Activated T-cell treated with anti-CD3 and anti-CD28 coated beads, Interleukin-2, amount 50 U/mL, for 72 hours (primary cell): Measurements from ENCODE around the gene INTS15. TPM values are rescaled to one million over a fixed set of nuclear protein-coding genes. Genes with fewer than 3 reads are reported as not detected.
A peak's percentile ranks its signal among the peaks of the same experiment; 100 is the strongest.

Experiments used
- ATAC-seq, 2 donors: fragments of 150-1000 bp; cut with Tn5 transposase; replicated peaks in 1 of 2; 2 replicates each; pipeline ENCODE4 v1.10.0; 2021; ENCODE audit warnings: moderate library complexity in 2 of 2, mild to moderate bottlenecking in 1 of 2
- DNase-seq, 2 donors: peaks; one replicate each; pipeline ENCODE4 v3.0.0; 2021 to 2022; ENCODE audit warnings: mixed read lengths in 1 of 2
- H3K27ac Mint-ChIP-seq: one replicate; pipeline ENCODE4 v1.8.0; 2022; ENCODE audit warnings: mild to moderate bottlenecking, moderate library complexity, mixed read lengths
- H3K27me3 Mint-ChIP-seq: one replicate; pipeline ENCODE4 v1.8.0; 2022; ENCODE audit warnings: low read depth, mixed read lengths
- H3K36me3 Mint-ChIP-seq, 2 donors: one replicate each; pipeline ENCODE4 v1.8.0; 2022; ENCODE audit warnings: mixed read lengths in 2 of 2, mild to moderate bottlenecking in 1 of 2; ENCODE audit not compliant: insufficient read depth in 2 of 2
- H3K4me1 Mint-ChIP-seq: one replicate; pipeline ENCODE4 v1.8.0; 2022; ENCODE audit warnings: low read depth, mixed read lengths
- H3K4me3 Mint-ChIP-seq, 2 donors: one replicate each; pipeline ENCODE4 v1.8.0; 2022; ENCODE audit warnings: mild to moderate bottlenecking in 2 of 2, mixed read lengths in 2 of 2, moderate library complexity in 2 of 2
- H3K9me3 Mint-ChIP-seq, 2 donors: one replicate each; pipeline ENCODE4 v1.8.0; 2022; ENCODE audit warnings: mixed read lengths in 2 of 2
- total RNA-seq, 2 donors: library from RNA; stranded (reverse); gene quantifications; one replicate each; pipeline ENCODE4 v1.2.3, GENCODE V29; 2022

Gene INTS15
- total RNA-seq, 2 donors from 2014 or later, result 32.5 to 33.4 TPM

DNA sequence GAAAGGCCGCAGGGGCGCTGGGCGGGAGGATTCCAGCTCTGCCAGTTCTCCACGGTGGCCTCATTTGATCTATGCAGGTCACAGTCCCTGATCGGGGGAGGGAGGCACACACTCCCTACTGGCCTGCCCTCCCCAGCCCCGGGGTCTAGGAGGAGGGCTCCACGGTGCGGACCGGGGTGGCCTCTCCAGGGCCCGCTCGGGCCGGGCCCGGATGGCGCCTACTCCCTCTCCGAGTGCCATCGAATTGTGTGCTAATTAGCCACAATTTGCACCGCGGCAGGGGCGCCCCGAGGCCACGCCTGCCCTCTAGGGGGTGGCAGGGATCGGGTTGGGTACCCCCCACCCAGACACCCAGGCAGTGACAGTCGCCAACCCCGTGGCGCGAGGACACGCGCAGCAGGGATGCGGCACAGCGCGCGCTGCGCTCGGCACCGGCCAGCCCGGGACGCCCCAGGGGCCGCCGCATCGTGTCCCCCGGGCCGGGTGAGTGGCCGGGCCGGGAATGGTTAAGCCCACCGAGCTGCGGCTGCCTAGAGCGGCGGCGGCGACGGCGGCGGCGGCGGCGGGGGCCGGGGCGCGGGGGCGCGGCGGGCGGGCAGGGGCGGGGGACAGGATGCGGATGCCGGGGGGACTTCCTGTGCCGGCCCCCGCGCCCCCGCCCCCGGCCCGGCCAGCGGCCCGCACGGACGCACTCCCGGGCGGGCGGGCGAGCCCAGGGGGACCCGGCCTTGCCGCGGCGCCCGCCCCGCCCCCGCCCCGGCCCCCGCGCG is 25.3 kb downstream of the INTS15 start, which contains the start of gene ZNF853:
Gene ZNF853 (plus strand): TSS at position 658 of the 770 bp plus-strand sequence. CDS start 565 bp downstream, outside the sequence.
- ATAC-seq (peak; percentile 55 to 67), DNase-seq (peak; percentile 17 to 24)
- Mint-ChIP-seq H3K4me1 (peaks cover 15% of the 10 kb centered on the region), H3K9me3 (no peaks in the 10 kb centered on the region), H3K36me3 (no peaks in the 10 kb centered on the region), H3K27me3 (peaks cover 6% of the 10 kb centered on the region), H3K27ac (peak within 1 kb of the TSS; percentile 92), H3K4me3 (peak within 1 kb of the TSS; percentile 80 to 82)

DNA sequence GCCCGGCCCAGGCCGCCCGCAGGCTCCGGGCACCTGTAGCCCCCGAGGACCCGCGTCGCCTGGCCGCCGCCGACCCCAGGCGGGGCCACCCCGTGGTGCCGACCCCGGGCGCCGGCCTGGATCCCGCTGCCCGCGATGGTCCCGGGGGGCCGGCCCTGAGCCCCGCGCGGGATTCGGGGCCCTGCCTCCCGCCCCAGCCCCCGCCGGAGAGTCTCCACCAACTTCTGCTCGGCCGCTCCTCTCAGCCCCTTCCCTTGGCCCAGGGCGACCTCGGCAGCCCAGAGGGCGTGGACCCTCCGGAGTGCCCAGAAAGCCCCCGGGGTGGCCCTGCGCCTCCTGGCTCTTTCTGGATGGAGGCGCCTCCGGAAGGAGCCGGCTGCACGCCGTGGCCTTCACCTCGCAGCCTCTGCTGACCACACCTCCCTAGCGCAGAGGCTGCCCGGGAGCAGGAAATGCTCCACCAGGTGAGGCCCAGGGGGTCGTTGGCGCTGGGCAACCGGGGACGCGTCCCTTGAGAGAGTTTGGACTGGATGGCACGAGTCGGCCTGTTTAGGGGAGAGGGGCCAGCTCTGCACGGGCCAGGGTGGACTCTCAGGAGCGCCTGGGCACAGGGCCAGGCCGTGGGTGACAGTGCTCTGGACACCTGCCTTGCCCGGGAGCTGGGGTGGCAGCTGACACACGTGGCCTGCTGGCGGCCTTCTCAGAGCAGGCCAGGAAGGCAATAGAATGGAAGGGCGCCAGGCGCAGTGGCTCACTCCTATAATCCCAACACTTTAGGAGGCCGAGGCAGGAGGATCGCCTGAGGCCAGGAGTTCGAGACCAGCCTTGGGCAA is 26.1 kb downstream of the INTS15 start:
- DNase-seq (no peak), ATAC-seq (peak; percentile 23 to 36)
- peaks cover 21% of the 10 kb centered on the region for H3K4me1 Mint-ChIP-seq
- peak overlapping the region; percentile 71 to 72 for H3K4me3 Mint-ChIP-seq
- no peaks in the 10 kb centered on the region for H3K9me3 Mint-ChIP-seq
- peaks cover 6% of the 10 kb centered on the region for H3K27me3 Mint-ChIP-seq
- H3K27ac Mint-ChIP-seq, result no peak overlapping the region
- H3K36me3 Mint-ChIP-seq, result no peaks in the 10 kb centered on the region

- no peak for DNase-seq
- H3K9me3 Mint-ChIP-seq, result no peaks in the 10 kb centered on the region
- peak overlapping the region in 1 of 2 donors; percentile 55 for H3K4me3 Mint-ChIP-seq
- no peak for ATAC-seq
- H3K4me1 Mint-ChIP-seq, result peaks cover 29% of the 10 kb centered on the region
- H3K36me3 Mint-ChIP-seq, result peaks cover 0 to 2% of the 10 kb centered on the region in 2 donors
- H3K27ac Mint-ChIP-seq, result no peak overlapping the region
- peaks cover 6% of the 10 kb centered on the region for H3K27me3 Mint-ChIP-seq
Observed at GRCh38 chr7:6616854-6617643, 27.2 kb downstream of the INTS15 start.

- peaks cover 31% of the 10 kb centered on the region for H3K4me1 Mint-ChIP-seq
- no peak for ATAC-seq
- peaks cover 6% of the 10 kb centered on the region for H3K27me3 Mint-ChIP-seq
- no peak for DNase-seq
- H3K27ac Mint-ChIP-seq, result no peak overlapping the region
- peaks cover 0 to 2% of the 10 kb centered on the region in 2 donors for H3K36me3 Mint-ChIP-seq
- H3K9me3 Mint-ChIP-seq, result no peaks in the 10 kb centered on the region
- H3K4me3 Mint-ChIP-seq, result no peak overlapping the region
Observed at GRCh38 chr7:6618621-6619020, 28.8 kb downstream of the INTS15 start.

DNA sequence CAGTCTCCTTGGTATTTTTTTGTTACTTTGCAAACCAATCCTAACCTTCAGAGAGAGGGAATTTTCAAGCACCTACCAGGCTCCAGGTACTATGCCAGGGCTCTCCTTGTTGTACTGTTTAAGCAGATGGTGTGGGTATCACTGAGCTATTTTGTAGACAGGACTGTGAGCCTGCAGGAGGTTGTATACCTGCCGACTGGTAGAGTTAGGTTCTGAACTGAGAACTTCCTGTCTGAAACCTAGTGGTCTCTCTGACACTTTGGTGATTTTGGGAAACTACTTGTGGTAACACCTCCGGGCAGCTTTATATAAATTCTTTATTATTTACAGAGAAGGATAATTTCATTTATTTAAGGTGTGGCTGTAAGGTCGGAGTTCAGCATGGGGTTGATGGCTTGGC is 30.1 kb downstream of the INTS15 start:
- Mint-ChIP-seq H3K9me3 (no peaks in the 10 kb centered on the region), H3K27me3 (no peaks in the 10 kb centered on the region), H3K27ac (no peak overlapping the region), H3K36me3 (peaks cover 0 to 2% of the 10 kb centered on the region in 2 donors), H3K4me3 (peak overlapping the region in 1 of 2 donors; percentile 42), H3K4me1 (peaks cover 40% of the 10 kb centered on the region)
- DNase-seq, result no peak
- peak in 1 of 2 donors; percentile 38 for ATAC-seq

- peaks cover 0 to 2% of the 10 kb centered on the region in 2 donors for H3K36me3 Mint-ChIP-seq
- no peaks in the 10 kb centered on the region for H3K27me3 Mint-ChIP-seq
- H3K4me3 Mint-ChIP-seq, result peak overlapping the region; percentile 10 to 34
- H3K4me1 Mint-ChIP-seq, result peaks cover 40% of the 10 kb centered on the region
- ATAC-seq, result no peak
- no peak overlapping the region for H3K27ac Mint-ChIP-seq
- H3K9me3 Mint-ChIP-seq, result no peaks in the 10 kb centered on the region
- DNase-seq, result no peak
Observed at GRCh38 chr7:6621195-6622133, 31.6 kb downstream of the INTS15 start.

- H3K36me3 Mint-ChIP-seq, result peaks cover 0 to 2% of the 10 kb centered on the region in 2 donors
- no peaks in the 10 kb centered on the region for H3K27me3 Mint-ChIP-seq
- no peak for DNase-seq
- no peak overlapping the region for H3K27ac Mint-ChIP-seq
- peaks cover 40% of the 10 kb centered on the region for H3K4me1 Mint-ChIP-seq
- H3K9me3 Mint-ChIP-seq, result no peaks in the 10 kb centered on the region
- H3K4me3 Mint-ChIP-seq, result no peak overlapping the region
- ATAC-seq, result no peak
Observed at GRCh38 chr7:6622134-6622710, 32.4 kb downstream of the INTS15 start.

- Mint-ChIP-seq H3K36me3 (peaks cover 0 to 2% of the 10 kb centered on the region in 2 donors), H3K4me1 (peaks cover 40% of the 10 kb centered on the region), H3K9me3 (no peaks in the 10 kb centered on the region), H3K27me3 (no peaks in the 10 kb centered on the region), H3K27ac (peak overlapping the region; percentile 89), H3K4me3 (peak overlapping the region; percentile 46 to 64)
- ATAC-seq (peak; percentile 56 to 59), DNase-seq (no peak)
Observed at GRCh38 chr7:6623589-6624245, 33.9 kb downstream of the INTS15 start.

DNA sequence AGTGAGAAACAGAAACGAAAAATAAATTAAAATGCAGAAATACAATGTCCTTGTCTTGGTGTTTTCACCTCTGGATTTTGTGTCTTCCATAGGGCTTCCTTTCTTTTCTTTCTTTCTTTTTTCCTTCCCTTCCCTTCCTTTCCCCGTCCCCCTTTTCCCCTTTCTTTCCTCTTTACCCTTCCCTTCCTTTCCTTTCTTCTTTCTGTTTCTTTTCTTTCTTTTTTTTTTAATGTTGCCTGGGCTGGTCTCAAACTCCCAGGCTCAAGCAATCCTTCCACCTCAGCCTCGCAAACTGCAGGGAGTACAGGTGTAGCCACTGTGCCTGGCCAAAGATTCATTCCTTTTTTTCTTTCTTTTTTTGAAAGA is 34.4 kb downstream of the INTS15 start:
- H3K4me3 Mint-ChIP-seq, result peak overlapping the region; percentile 46 to 64
- ATAC-seq (no peak), DNase-seq (no peak)
- H3K36me3 Mint-ChIP-seq, result peaks cover 0 to 2% of the 10 kb centered on the region in 2 donors
- peaks cover 34% of the 10 kb centered on the region for H3K4me1 Mint-ChIP-seq
- no peaks in the 10 kb centered on the region for H3K9me3 Mint-ChIP-seq
- H3K27me3 Mint-ChIP-seq, result no peaks in the 10 kb centered on the region
- peak overlapping the region; percentile 89 for H3K27ac Mint-ChIP-seq

GRCh38 chr7:6628045-6628444 is 38.2 kb downstream of the INTS15 start:
- ATAC-seq (no peak), DNase-seq (no peak)
- Mint-ChIP-seq H3K27me3 (no peaks in the 10 kb centered on the region), H3K9me3 (no peaks in the 10 kb centered on the region), H3K27ac (no peak overlapping the region), H3K4me1 (peaks cover 20% of the 10 kb centered on the region), H3K4me3 (no peak overlapping the region), H3K36me3 (no peaks in the 10 kb centered on the region)

GRCh38 chr7:6630007-6630849 is 40.4 kb downstream of the INTS15 start:
- no peak overlapping the region for H3K27ac Mint-ChIP-seq
- DNase-seq (no peak), ATAC-seq (no peak)
- peaks cover 9% of the 10 kb centered on the region for H3K4me1 Mint-ChIP-seq
- H3K4me3 Mint-ChIP-seq, result no peak overlapping the region
- H3K9me3 Mint-ChIP-seq, result no peaks in the 10 kb centered on the region
- H3K36me3 Mint-ChIP-seq, result peaks cover 2 to 4% of the 10 kb centered on the region in 2 donors
- H3K27me3 Mint-ChIP-seq, result no peaks in the 10 kb centered on the region
